DMS114 treated with DMSO at 0.1 percent for 48 hours (cell line): ENCODE data around the gene ITCH.
"Not testable (repeated sequence)": the region's sequence is repeated elsewhere in the genome, so short reads cannot be mapped to it uniquely, and the experiment has no call there.

ENCODE experiments used
- DNase-seq: peaks from one replicate; lab custom pipeline; 2025; ENCODE audit not compliant: unreplicated experiment; lab: John Stamatoyannopoulos, UW

The ITCH gene

GRCh38 chr20:34363062-34363464 lies at the start of gene ITCH:
TSS of gene ITCH (plus strand) at chr20:34363273. CDS start at chr20:34393812, 30,539 bp downstream.
- peak; percentile 87 for DNase-seq

- no peak for DNase-seq
Measured at GRCh38 chr20:34315236-34315635, 47.8 kb upstream of the ITCH start.

GRCh38 chr20:34316196-34316814 lies 46.8 kb upstream of the ITCH start:
- DNase-seq, result no peak

GRCh38 chr20:34318609-34319443 lies 44.2 kb upstream of the ITCH start:
- DNase-seq, result no peak

GRCh38 chr20:34320861-34321260 lies 42.2 kb upstream of the ITCH start:
- no peak for DNase-seq

- DNase-seq, result no peak
Measured at GRCh38 chr20:34322267-34323105, 40.6 kb upstream of the ITCH start.

GRCh38 chr20:34324541-34324940 lies 38.5 kb upstream of the ITCH start:
- no peak for DNase-seq

GRCh38 chr20:34328207-34328606 lies 34.9 kb upstream of the ITCH start:
- DNase-seq, result not testable (repeated sequence)

GRCh38 chr20:34328928-34329677 lies 34.0 kb upstream of the ITCH start:
- no peak for DNase-seq

GRCh38 chr20:34330861-34331544 lies 32.1 kb upstream of the ITCH start:
- not testable (repeated sequence) for DNase-seq

- DNase-seq, result no peak
Measured at GRCh38 chr20:34331838-34332237, 31.2 kb upstream of the ITCH start.

- DNase-seq, result no peak
Measured at GRCh38 chr20:34332262-34332920, 30.7 kb upstream of the ITCH start.

- DNase-seq, result no peak
Measured at GRCh38 chr20:34333786-34334185, 29.3 kb upstream of the ITCH start.

- no peak for DNase-seq
Measured at GRCh38 chr20:34334654-34335407, 28.2 kb upstream of the ITCH start.

- DNase-seq, result no peak
Measured at GRCh38 chr20:34337544-34337943, 25.5 kb upstream of the ITCH start.

- no peak for DNase-seq
Measured at GRCh38 chr20:34337982-34338726, 24.9 kb upstream of the ITCH start.

GRCh38 chr20:34340726-34341125 lies 22.3 kb upstream of the ITCH start:
- not testable (repeated sequence) for DNase-seq

GRCh38 chr20:34341199-34341598 lies 21.9 kb upstream of the ITCH start:
- not testable (repeated sequence) for DNase-seq
